GM12892 (cell line): Measurements from ENCODE around the gene TBC1D5.

Experiments used
- POLR2A ChIP-seq: IDR thresholded peaks from 2 replicates; pipeline ENCODE4 v1.6.1; 2011; ENCODE audit warnings: low read depth, low read length, control low read depth
- POLR2AphosphoS5 ChIP-seq: IDR thresholded peaks from 2 replicates; pipeline ENCODE4 v1.6.1; 2011; ENCODE audit warnings: low read depth, low read length, control low read depth
- TAF1 ChIP-seq: IDR thresholded peaks from 2 replicates; pipeline ENCODE4 v1.6.1; 2011; ENCODE audit warnings: low read depth, mild to moderate bottlenecking, control low read depth, low read length, borderline replicate concordance

GRCh38 chr3:17733215-17733614, 9.2 kb downstream of the TBC1D5 start:
- no peak for TF ChIP-seq POLR2A
- no peak for TF ChIP-seq TAF1
- TF ChIP-seq POLR2AphosphoS5: no peak
